Mesodermal cell (in vitro differentiated cells): ENCODE results near the gene TMIGD3.

Source experiments
- H3K27ac ChIP-seq: 2 replicates; pipeline ENCODE4 v1.7.0; 2013; ENCODE audit warnings: mild to moderate bottlenecking, low read depth, low read length, moderate library complexity; ENCODE audit not compliant: severe bottlenecking
- H3K36me3 ChIP-seq: 2 replicates; pipeline ENCODE4 v1.7.1; 2013; ENCODE audit warnings: mild to moderate bottlenecking, low read length, moderate library complexity; ENCODE audit not compliant: control insufficient read depth, insufficient read depth
- H3K4me1 ChIP-seq: one replicate; pipeline ENCODE4 v1.7.1; 2013; ENCODE audit warnings: mild to moderate bottlenecking, low read length; ENCODE audit not compliant: insufficient read depth, control insufficient read depth, poor library complexity, severe bottlenecking
- H3K4me3 ChIP-seq: 2 replicates; pipeline ENCODE4 v1.7.0; 2013; ENCODE audit warnings: low read length, control low read depth, mild to moderate bottlenecking; ENCODE audit not compliant: insufficient read depth, poor library complexity, severe bottlenecking; ENCODE audit errors: extremely low read depth
- H3K9me3 ChIP-seq: 2 replicates; pipeline ENCODE4 v1.7.1; 2013; ENCODE audit warnings: mild to moderate bottlenecking, low read length, moderate library complexity; ENCODE audit not compliant: control insufficient read depth
- WGBS, 2 experiments: methylation state at CpG; one replicate each; pipeline ENCODE4 v1.1.5; 2013; ENCODE audit warnings: missing lambda C conversion rate in 2 of 2; ENCODE audit not compliant: insufficient coverage in 2 of 2; 5-methylcytosine and 5-hydroxymethylcytosine counted together

The TMIGD3 gene

DNA sequence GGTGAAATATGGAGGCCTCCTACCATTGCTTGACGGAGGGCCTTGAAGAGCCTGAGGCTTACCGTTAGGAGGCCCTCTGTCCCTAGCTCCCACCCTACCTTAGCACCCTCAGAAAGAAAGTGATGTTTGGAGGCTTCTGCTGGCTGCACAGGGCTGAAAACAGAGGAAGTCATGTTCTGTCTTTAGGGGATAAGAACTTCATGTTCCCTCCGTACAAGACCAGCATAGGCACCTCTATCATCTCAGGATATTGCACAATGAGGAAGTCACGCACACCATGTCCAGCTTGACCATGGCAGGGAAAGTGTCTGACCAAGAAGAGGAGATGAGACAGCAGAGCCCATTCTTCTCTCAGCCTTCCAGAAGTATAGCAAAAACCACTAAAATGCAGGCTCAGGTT lies 13.8 kb downstream of the TMIGD3 start:
- no peaks in the 10 kb centered on the region for H3K36me3 ChIP-seq
- no peak overlapping the region for H3K4me3 ChIP-seq
- WGBS, 2 experiments, result 94 to 100% methylated on average over 2 of the region's 4 CpGs
- no peaks in the 10 kb centered on the region for H3K4me1 ChIP-seq
- no peaks in the 10 kb centered on the region for H3K9me3 ChIP-seq
- no peak overlapping the region for H3K27ac ChIP-seq

DNA sequence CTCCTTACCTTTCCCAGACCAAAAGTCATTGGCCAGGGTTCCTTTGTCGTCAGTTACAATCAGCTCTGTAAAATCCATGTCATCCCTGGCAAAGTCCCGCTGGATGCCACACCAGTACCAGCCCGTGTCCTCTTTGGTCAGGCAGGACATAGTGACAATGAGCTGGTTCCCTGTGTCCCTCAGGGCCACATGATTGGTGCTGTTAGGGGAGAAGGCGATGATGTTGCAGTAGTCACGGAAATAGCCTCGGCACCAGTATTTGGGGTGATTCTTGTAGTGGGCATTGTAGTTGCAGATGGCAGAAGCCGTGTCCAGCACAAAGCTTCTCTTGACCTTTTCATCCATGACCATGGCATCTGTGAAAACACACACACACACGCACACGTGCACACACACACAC lies 14.8 kb downstream of the TMIGD3 start:
- H3K27ac ChIP-seq, result no peak overlapping the region
- 82 to 90% methylated on average over 6 to 8 of the region's 9 CpGs for WGBS, 2 experiments

GRCh38 chr1:111487133-111487532 lies 16.3 kb downstream of the TMIGD3 start:
- Histone ChIP-seq H3K27ac (no peak overlapping the region), H3K4me3 (no peak overlapping the region), H3K4me1 (no peaks in the 10 kb centered on the region), H3K9me3 (no peaks in the 10 kb centered on the region), H3K36me3 (no peaks in the 10 kb centered on the region)
- 94 to 95% methylated on average over 5 to 6 of the region's 6 CpGs for WGBS, 2 experiments

More for the DNA sequence above, 14.8 kb downstream of the TMIGD3 start:
- H3K9me3 ChIP-seq, result no peaks in the 10 kb centered on the region
- H3K4me1 ChIP-seq, result no peaks in the 10 kb centered on the region
- no peak overlapping the region for H3K4me3 ChIP-seq
- no peaks in the 10 kb centered on the region for H3K36me3 ChIP-seq

DNA sequence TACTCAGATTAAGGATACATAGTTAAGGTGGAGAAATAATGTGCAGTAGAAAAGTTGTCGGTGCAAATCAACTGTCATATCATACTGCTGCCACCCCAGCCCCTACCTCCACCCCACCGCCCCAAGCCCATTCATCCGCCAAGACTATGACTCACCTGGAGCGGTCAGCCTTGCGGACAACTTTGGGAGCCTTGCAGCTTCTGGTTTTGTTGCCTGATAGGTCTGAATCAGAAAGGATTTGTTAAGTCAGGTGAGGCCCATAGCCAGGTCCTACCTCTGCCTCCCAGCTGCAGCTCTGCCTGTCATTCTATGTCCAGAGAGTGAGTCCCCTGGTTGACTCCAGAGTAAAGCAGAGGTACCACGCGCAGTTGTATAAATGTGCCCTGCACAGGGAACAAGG lies 17.0 kb downstream of the TMIGD3 start:
- H3K4me1 ChIP-seq, result no peaks in the 10 kb centered on the region
- H3K4me3 ChIP-seq, result no peak overlapping the region
- H3K9me3 ChIP-seq, result no peaks in the 10 kb centered on the region
- H3K36me3 ChIP-seq, result no peaks in the 10 kb centered on the region
- 86 to 100% methylated on average over 2 of the region's 7 CpGs for WGBS, 2 experiments
- H3K27ac ChIP-seq, result no peak overlapping the region

- H3K4me1 ChIP-seq, result no peaks in the 10 kb centered on the region
- no peaks in the 10 kb centered on the region for H3K36me3 ChIP-seq
- H3K4me3 ChIP-seq, result no peak overlapping the region
- H3K27ac ChIP-seq, result no peak overlapping the region
- no peaks in the 10 kb centered on the region for H3K9me3 ChIP-seq
These were observed 18.9 kb downstream of the TMIGD3 start for GRCh38 chr1:111484391-111485026.

GRCh38 chr1:111483876-111484275 lies 19.6 kb downstream of the TMIGD3 start:
- Histone ChIP-seq H3K36me3 (no peaks in the 10 kb centered on the region), H3K27ac (no peak overlapping the region), H3K4me3 (no peak overlapping the region), H3K4me1 (no peaks in the 10 kb centered on the region), H3K9me3 (no peaks in the 10 kb centered on the region)
- WGBS, 2 experiments, result 86 to 93% methylated on average over 2 of the region's 2 CpGs

DNA sequence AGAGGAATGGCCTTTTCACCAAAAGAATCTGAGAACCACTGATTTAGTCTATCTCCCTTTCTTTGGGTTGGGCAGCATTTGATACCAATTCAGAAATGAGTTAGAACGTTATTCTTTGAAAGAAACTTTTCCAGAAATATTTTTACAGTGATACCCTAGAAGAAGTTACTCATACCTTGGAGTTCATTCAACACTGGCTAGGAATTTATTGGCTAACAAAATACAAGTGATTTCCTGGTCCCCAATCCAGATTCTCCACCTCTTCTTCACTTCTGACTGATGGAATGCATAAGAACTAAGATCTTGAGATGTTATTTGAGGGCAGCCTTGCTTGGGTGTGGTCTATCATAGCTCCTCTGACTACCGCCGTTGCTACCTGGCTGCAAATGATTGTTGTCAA lies 20.3 kb downstream of the TMIGD3 start:
- no peaks in the 10 kb centered on the region for H3K36me3 ChIP-seq
- H3K4me3 ChIP-seq, result no peak overlapping the region
- 75 to 79% methylated on average over 2 of the region's 3 CpGs for WGBS, 2 experiments
- H3K27ac ChIP-seq, result no peak overlapping the region
- H3K4me1 ChIP-seq, result no peaks in the 10 kb centered on the region
- H3K9me3 ChIP-seq, result no peaks in the 10 kb centered on the region

GRCh38 chr1:111481387-111482221 lies 21.8 kb downstream of the TMIGD3 start:
- Histone ChIP-seq H3K4me3 (no peak overlapping the region), H3K9me3 (no peaks in the 10 kb centered on the region), H3K27ac (no peak overlapping the region), H3K4me1 (no peaks in the 10 kb centered on the region), H3K36me3 (no peaks in the 10 kb centered on the region)
- WGBS, 2 experiments, result 52% methylated on average over 6 to 7 of the region's 8 CpGs

- WGBS, 2 experiments, result 100% methylated on average over 1 of the region's 1 CpG; no CpG with 5 or more reads in 1 of the 2 experiments
- H3K9me3 ChIP-seq, result no peaks in the 10 kb centered on the region
- no peak overlapping the region for H3K4me3 ChIP-seq
- H3K4me1 ChIP-seq, result no peaks in the 10 kb centered on the region
- H3K36me3 ChIP-seq, result no peaks in the 10 kb centered on the region
- H3K27ac ChIP-seq, result no peak overlapping the region
These were observed 22.8 kb downstream of the TMIGD3 start for GRCh38 chr1:111480674-111481073.

DNA sequence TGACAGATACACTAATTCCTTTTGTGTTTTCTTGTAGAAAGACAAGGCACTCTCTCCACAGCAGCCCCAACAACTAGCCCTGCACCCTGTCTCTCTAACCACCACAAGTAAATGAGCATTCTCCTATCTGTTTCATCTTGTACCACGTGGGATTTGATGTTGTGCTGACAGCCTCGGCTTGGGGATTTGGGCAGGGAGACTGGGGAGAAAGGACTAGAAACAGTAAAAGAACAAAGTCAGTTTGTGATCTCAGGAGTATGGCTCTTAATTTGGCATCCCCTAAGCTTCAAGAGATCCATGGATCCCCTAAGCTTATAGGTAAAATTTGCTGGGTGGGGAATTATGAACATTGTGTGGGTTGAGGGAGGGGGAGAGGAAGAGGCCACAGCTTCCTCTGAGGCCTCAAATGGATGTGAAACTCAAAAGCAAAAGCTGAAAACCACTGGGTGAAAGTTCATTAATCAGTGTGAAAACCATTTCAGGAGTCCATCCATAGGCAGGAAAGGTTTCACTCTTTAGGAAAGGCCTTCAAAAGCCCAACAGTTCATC lies 26.6 kb downstream of the TMIGD3 start:
- H3K36me3 ChIP-seq, result no peaks in the 10 kb centered on the region
- H3K9me3 ChIP-seq, result no peaks in the 10 kb centered on the region
- H3K27ac ChIP-seq, result no peak overlapping the region
- no peak overlapping the region for H3K4me3 ChIP-seq
- 68 to 100% methylated on average over 1 to 2 of the region's 2 CpGs for WGBS, 2 experiments
- no peaks in the 10 kb centered on the region for H3K4me1 ChIP-seq

DNA sequence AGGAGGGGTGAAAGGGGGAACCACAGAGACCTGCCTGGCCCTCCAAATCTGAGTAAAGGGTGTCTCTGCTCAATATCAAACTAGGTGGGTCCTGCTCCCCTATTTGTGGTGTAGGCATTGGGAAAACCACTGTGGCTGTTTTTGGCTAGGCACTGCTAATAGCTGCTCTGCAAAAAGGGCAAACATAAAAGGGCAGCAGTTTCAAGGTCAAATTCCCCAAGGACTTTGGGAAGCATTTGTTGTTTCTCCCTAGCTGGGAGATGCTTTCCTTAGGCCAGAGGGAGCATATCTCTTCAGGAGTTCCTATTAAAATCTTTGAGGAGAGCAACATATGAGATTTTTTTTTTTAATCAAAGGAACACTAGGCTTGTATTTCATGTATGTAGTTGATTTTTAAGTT lies 27.2 kb downstream of the TMIGD3 start:
- H3K9me3 ChIP-seq, result no peaks in the 10 kb centered on the region
- H3K27ac ChIP-seq, result no peak overlapping the region
- peaks cover 3% of the 10 kb centered on the region for H3K36me3 ChIP-seq
- no peaks in the 10 kb centered on the region for H3K4me1 ChIP-seq
- H3K4me3 ChIP-seq, result no peak overlapping the region
